ENCODE data around the gene TSPAN4. TPM values are rescaled to one million over a fixed set of nuclear protein-coding genes. Genes with fewer than 3 reads are reported as not detected.

TSPAN4 gene
- total and polyA plus RNA-seq, 9 of the 15 experiments (the other 6 are each of a cell fraction or from before 2014, with no cell fraction given) = 0.07 to 31.0 (median 15.7) TPM

DNA sequence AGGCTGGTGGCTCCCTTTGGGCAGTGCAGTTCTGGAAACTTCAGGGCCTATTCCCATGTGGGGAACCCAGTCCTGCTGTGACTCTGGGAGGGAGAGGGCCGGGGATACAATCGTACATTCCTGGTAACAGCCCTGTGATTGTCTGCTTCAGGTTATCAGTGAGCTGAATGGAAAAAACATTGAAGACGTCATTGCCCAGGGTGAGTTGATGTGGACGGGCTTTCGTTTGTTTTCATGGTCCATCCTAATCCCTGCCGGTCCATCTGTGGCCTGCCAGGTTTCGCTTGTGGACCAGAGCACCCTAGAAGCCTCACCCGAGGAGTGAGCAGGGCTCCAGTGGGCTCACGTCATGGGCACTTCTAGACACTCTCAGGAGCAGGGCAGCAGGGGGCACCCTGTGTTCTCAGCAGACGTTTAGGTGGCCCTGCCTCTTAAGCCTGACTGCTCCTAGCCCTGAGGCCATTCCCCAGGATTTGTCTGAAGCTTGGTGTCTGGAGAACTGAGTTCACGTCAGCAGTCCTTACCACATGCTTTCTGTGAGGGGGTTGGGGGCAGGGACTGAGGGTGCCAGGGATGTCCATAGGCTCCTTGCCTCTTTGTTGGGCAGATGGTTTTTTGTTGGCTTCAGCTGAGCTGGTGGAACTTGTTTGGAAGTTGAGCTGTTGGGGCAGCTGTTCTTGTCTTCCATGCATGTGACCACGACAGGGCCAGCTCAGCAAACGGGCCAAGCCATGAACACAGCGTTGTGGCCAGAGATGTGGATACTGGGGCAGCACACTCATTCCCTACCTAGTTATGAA lies 31.0 kb upstream of the TSPAN4 start:
- BruUV-seq (replicated peaks) = no TSS peak
- in situ Hi-C loops (cut with MboI) = no loop called here
- peak; percentile 74 for TF ChIP-seq RBFOX2 (IDR thresholded peaks at IDR 0.05; ENCODE audit: low read depth, low read length)
- peak; percentile 14; the same call in 1 of the 2 replicates for TF ChIP-seq POLR2A (conservative IDR thresholded peaks at IDR 0.05)
- peak in 1 of 2 experiments; percentile 9; a peak in 1 of 4 replicates for TF ChIP-seq RAD21 (CRISPR knock-in tag; conservative IDR thresholded peaks at IDR 0.05 in 1 of 2, IDR thresholded peaks at IDR 0.05 in 1 of 2)
- TF ChIP-seq, protein P1, sequence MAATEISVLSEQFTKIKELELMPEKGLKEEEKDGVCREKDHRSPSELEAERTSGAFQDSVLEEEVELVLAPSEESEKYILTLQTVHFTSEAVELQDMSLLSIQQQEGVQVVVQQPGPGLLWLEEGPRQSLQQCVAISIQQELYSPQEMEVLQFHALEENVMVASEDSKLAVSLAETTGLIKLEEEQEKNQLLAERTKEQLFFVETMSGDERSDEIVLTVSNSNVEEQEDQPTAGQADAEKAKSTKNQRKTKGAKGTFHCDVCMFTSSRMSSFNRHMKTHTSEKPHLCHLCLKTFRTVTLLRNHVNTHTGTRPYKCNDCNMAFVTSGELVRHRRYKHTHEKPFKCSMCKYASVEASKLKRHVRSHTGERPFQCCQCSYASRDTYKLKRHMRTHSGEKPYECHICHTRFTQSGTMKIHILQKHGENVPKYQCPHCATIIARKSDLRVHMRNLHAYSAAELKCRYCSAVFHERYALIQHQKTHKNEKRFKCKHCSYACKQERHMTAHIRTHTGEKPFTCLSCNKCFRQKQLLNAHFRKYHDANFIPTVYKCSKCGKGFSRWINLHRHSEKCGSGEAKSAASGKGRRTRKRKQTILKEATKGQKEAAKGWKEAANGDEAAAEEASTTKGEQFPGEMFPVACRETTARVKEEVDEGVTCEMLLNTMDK (IDR thresholded peaks at IDR 0.05; ENCODE audit: borderline replicate concordance, insufficient read depth, low read depth, low read length, poor library complexity, severe bottlenecking) = peak; percentile 19
- TF ChIP-seq, protein P2, sequence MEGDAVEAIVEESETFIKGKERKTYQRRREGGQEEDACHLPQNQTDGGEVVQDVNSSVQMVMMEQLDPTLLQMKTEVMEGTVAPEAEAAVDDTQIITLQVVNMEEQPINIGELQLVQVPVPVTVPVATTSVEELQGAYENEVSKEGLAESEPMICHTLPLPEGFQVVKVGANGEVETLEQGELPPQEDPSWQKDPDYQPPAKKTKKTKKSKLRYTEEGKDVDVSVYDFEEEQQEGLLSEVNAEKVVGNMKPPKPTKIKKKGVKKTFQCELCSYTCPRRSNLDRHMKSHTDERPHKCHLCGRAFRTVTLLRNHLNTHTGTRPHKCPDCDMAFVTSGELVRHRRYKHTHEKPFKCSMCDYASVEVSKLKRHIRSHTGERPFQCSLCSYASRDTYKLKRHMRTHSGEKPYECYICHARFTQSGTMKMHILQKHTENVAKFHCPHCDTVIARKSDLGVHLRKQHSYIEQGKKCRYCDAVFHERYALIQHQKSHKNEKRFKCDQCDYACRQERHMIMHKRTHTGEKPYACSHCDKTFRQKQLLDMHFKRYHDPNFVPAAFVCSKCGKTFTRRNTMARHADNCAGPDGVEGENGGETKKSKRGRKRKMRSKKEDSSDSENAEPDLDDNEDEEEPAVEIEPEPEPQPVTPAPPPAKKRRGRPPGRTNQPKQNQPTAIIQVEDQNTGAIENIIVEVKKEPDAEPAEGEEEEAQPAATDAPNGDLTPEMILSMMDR (IDR thresholded peaks at IDR 0.05 in 2 of 3, conservative IDR thresholded peaks at IDR 0.05 in 1 of 3; ENCODE audit: insufficient read depth in 2 of 3, low read depth in 1 of 3, low read length in 3 of 3) = peak; percentile 5 to 14 (median 7); a peak in 1 of 6 replicates
- no peak for TF ChIP-seq MEF2A (IDR thresholded peaks at IDR 0.05; ENCODE audit: control insufficient read depth, low read depth, low read length)
- peak; percentile 45 for TF ChIP-seq POLR2G (IDR thresholded peaks at IDR 0.05; ENCODE audit: low read depth, low read length)
- 0 out of 4 replicates have a peak, but pooled peaks of 1 of the 2 experiments have one; percentile 17 for TF ChIP-seq SIN3A (IDR thresholded peaks at IDR 0.05; ENCODE audit: borderline replicate concordance in 2 of 2, control insufficient read depth in 1 of 2, low read depth in 2 of 2, low read length in 2 of 2)
- TF ChIP-seq, protein P3, sequence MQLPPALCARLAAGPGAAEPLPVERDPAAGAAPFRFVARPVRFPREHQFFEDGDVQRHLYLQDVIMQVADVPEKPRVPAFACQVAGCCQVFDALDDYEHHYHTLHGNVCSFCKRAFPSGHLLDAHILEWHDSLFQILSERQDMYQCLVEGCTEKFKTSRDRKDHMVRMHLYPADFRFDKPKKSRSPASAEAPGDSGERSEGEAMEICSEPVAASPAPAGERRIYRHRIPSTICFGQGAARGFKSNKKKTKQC (CRISPR knock-in tag; IDR thresholded peaks at IDR 0.05) = peak; percentile 25; the same call in 1 of the 2 replicates
- no peak for TF ChIP-seq ZZZ3 (IDR thresholded peaks at IDR 0.05)
- peak; percentile 51 for TF ChIP-seq SIRT6 (IDR thresholded peaks at IDR 0.05; ENCODE audit: low read depth, low read length)

More for the DNA sequence above, 31.0 kb upstream of the TSPAN4 start:
- intact Hi-C loops (cut with micrococcal nuclease) = no loop called here
- Histone ChIP-seq H3K9ac (ENCODE audit: insufficient read depth in 1 of 2, low read depth in 2 of 2, low read length in 2 of 2) (peak overlapping the region; percentile 94 to 98), H2AFZ (ENCODE audit: low read depth, low read length) (no peak overlapping the region), H3K27ac (ENCODE audit: extremely low read depth, low read depth, low read length) (peak overlapping the region; percentile 98), H3K4me3 (peak overlapping the region; percentile 99), H3K4me2 (ENCODE audit: insufficient read depth, low read length) (peak overlapping the region; percentile 100), H3K9me3 (replicated peaks; ENCODE audit: control insufficient read depth, insufficient read depth, low read depth, low read length) (no peaks in the 10 kb centered on the region), H3K27me3 (ENCODE audit: control insufficient read depth in 2 of 2, insufficient read depth in 2 of 2, low read length in 2 of 2) (no peaks in the 10 kb centered on the region), H3K9me1 (ENCODE audit: control insufficient read depth, insufficient read depth, low read length) (peaks cover 3% of the 10 kb centered on the region), H4K20me1 (replicated peaks; ENCODE audit: control insufficient read depth, insufficient read depth, low read length) (peaks cover 24% of the 10 kb centered on the region), H3K4me1 (replicated peaks in 1 of 2; ENCODE audit: control insufficient read depth in 2 of 2, insufficient read depth in 2 of 2, low read length in 2 of 2) (peaks cover 17 to 52% of the 10 kb centered on the region in 2 experiments; a peak in 4 of 5 replicates), H3K36me3 (ENCODE audit: control insufficient read depth, insufficient read depth, low read length) (peaks cover 48% of the 10 kb centered on the region), H3K79me2 (ENCODE audit: control insufficient read depth, insufficient read depth, low read length) (peaks cover 62% of the 10 kb centered on the region)
- DNase-seq (ENCODE audit: extremely low read depth in 1 of 4, low spot score in 3 of 4) (peak in 2 of 4 experiments; percentile 22 to 28), FAIRE-seq (no peak), ATAC-seq (no peak)
- POLR2A ChIA-PET = interaction anchor here (0.7 to 2.5 kb wide), 11 partner anchors 8 to 235 kb away, joined by 3 to 12 read pairs (median 3); partner anchors contain the start of gene PNPLA2
- 36% methylated on average over 14 of the region's 14 CpGs for WGBS (ENCODE audit: insufficient coverage, low coverage, missing lambda C conversion rate)
- CTCF ChIA-PET (ENCODE audit: low intra/inter-chr PET ratio) = interaction anchor here (0.6 kb wide), 1 partner anchor 162 kb away, joined by 6 read pairs; no protein-coding TSS in a partner anchor

Data from K562 (cell line).